Bronchial epithelial cell (primary cell): ENCODE data around the gene URAD. TPM values are rescaled to one million over a fixed set of nuclear protein-coding genes. Genes with fewer than 3 reads are reported as not detected.
A peak's percentile ranks its signal among the peaks of the same experiment; 100 is the strongest.

Experiments
- DNase-seq: peaks from one replicate; pipeline ENCODE4 v3.0.0-alpha.2; 2010; ENCODE audit warnings: low read depth
- FAIRE-seq: peaks from 2 replicates; lab custom pipeline; 2011; peaks lifted over from hg19 to GRCh38; lab: Jason Lieb, UNC
- H3K27me3 ChIP-seq: 2 replicates; pipeline ENCODE4 v1.5.1; 2011; ENCODE audit warnings: low read length; ENCODE audit not compliant: control insufficient read depth, insufficient read depth
- H3K36me3 ChIP-seq: 2 replicates; pipeline ENCODE4 v1.5.1; 2011; ENCODE audit warnings: low read length; ENCODE audit not compliant: control insufficient read depth, insufficient read depth
- H3K4me3 ChIP-seq: 2 replicates; pipeline ENCODE4 v1.5.1; 2011; ENCODE audit warnings: mild to moderate bottlenecking, low read depth, low read length, control low read depth
- CTCF ChIP-seq: IDR thresholded peaks from 2 replicates; pipeline ENCODE4 v1.5.1; 2011; ENCODE audit warnings: mild to moderate bottlenecking, moderate library complexity, low read length, control low read depth, inconsistent platforms; ENCODE audit not compliant: insufficient read depth, severe bottlenecking
- total RNA-seq: library from RNA; depleted of rRNA; stranded (reverse); fragments of >200 nt; gene quantifications from 2 replicates; pipeline ENCODE4 v1.2.1, GENCODE V29; 2014

URAD gene
- total RNA-seq, 1 donor from 2014 or later, result not detected

DNA sequence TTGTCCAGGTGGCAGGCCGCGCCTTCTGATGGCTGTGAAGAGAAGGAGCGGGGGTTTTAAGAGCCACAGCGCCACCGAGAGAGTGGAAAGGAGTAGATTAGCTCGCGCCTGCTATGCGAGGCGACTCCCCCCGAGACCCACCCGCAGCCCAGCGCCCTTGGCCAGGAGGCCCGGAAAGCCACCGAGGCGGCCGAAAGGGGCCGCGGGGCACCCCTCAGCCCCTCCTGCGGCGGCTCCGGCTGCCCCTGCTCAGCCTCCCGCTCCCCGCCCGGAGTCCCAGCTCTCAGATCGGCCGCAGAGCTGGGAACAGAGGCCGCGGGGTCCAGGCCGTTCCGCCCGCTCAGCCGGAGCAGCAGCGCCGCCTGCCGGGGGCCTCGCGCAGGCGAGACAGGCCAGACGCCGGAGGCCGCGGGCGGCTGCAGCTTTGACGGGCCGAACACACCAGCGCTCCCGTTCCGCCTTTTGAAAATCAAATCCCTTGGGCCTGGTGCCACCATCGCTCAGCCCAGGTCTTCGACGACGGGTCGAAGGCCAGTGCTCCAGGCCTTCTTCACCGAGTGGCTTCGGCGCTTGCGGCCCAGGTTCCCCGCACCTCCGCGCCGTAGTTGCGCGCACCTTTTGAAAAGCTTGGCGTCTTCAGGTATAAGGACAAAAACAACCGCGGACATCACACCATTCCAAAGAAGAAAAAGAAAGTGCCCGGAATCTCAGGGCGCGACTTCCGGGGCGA, 34.7 kb downstream of the URAD start:
- DNase-seq (peak; percentile 20), FAIRE-seq (no peak)
- peak; percentile 84 for TF ChIP-seq CTCF
- peak overlapping the region; percentile 39 for H3K4me3 ChIP-seq
- no peaks in the 10 kb centered on the region for H3K36me3 ChIP-seq
- H3K27me3 ChIP-seq, result peaks cover 24% of the 10 kb centered on the region

GRCh38 chr13:27952876-27953675, 35.4 kb downstream of the URAD start:
- TF ChIP-seq CTCF, result no peak
- no peaks in the 10 kb centered on the region for H3K36me3 ChIP-seq
- peaks cover 19% of the 10 kb centered on the region for H3K27me3 ChIP-seq
- FAIRE-seq (no peak), DNase-seq (no peak)
- H3K4me3 ChIP-seq, result no peak overlapping the region

DNA sequence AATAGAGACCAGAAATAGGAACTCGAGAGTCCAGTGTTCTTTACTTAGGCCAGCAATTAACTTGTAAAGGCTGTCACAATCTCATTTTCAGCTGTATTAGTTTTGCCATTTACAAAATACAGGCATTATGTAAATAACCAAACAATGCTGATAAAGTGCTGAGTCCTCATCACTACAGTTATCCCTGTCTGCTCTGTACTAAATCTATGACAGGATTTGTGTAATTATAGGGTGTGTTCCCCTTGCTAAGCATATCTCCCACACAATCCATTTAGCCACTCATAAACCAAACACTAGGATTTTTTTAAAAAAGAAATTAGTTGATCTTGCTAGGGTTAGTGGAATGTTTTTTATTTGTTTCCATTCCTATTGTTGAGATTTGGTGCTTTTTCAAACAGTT, 45.5 kb downstream of the URAD start:
- no peak for DNase-seq
- no peak for TF ChIP-seq CTCF
- no peaks in the 10 kb centered on the region for H3K36me3 ChIP-seq

GRCh38 chr13:27933580-27934328, 54.7 kb downstream of the URAD start:
- H3K36me3 ChIP-seq, result no peaks in the 10 kb centered on the region
- no peak for TF ChIP-seq CTCF
- H3K27me3 ChIP-seq, result peaks cover 9% of the 10 kb centered on the region
- no peak for FAIRE-seq
- no peak overlapping the region for H3K4me3 ChIP-seq
- no peak for DNase-seq

More for the DNA sequence above, 45.5 kb downstream of the URAD start:
- FAIRE-seq, result no peak
- no peaks in the 10 kb centered on the region for H3K27me3 ChIP-seq
- H3K4me3 ChIP-seq, result no peak overlapping the region

DNA sequence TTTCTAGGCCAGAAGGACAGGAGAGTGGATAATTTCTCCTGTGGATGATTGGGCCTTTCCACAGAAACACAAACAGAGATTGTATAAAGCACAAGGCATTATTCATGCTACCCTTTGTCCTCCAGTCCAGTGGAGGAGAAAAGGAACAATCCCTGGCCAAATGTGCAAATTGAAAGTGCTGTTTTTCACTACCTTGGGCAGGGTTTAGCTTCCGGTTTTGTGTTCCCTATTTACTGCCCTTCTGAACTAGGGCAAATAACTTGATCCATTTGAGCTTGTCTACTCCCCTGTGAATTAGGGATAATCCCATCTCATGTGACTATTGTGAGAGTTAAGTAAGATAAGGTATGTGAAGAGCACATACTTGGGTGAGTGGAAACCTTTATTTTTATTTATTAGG, 55.4 kb downstream of the URAD start:
- no peak overlapping the region for H3K4me3 ChIP-seq
- H3K36me3 ChIP-seq, result no peaks in the 10 kb centered on the region
- H3K27me3 ChIP-seq, result peaks cover 16% of the 10 kb centered on the region
- DNase-seq (no peak), FAIRE-seq (no peak)
- no peak for TF ChIP-seq CTCF
